GM06990 (cell line): Measurements from ENCODE around the gene TMEM163.

ENCODE experiments used
- DNase-seq: peaks from one replicate; pipeline ENCODE4 v3.0.0-alpha.2; 2011; ENCODE audit not compliant: insufficient read length; ENCODE audit errors: extremely low read depth
- H3K27me3 ChIP-seq: replicated peaks from 2 replicates; pipeline ENCODE4 v1.6.0; 2011; ENCODE audit warnings: low read length; ENCODE audit not compliant: control insufficient read depth, insufficient read depth
- H3K36me3 ChIP-seq: 2 replicates; pipeline ENCODE4 v1.5.1; 2011; ENCODE audit warnings: low read length; ENCODE audit not compliant: control insufficient read depth, insufficient read depth
- H3K4me3 ChIP-seq: replicated peaks from 2 replicates; pipeline ENCODE4 v1.5.1; 2011; ENCODE audit warnings: low read depth, mild to moderate bottlenecking, control low read depth, low read length
- TF ChIP-seq, protein P1 (sequence below): IDR thresholded peaks from 2 replicates; pipeline ENCODE4 v1.5.1; 2011; ENCODE audit warnings: low read length, control low read depth, mild to moderate bottlenecking, inconsistent platforms; ENCODE audit not compliant: insufficient read depth, poor library complexity, severe bottlenecking

TMEM163 gene

DNA sequence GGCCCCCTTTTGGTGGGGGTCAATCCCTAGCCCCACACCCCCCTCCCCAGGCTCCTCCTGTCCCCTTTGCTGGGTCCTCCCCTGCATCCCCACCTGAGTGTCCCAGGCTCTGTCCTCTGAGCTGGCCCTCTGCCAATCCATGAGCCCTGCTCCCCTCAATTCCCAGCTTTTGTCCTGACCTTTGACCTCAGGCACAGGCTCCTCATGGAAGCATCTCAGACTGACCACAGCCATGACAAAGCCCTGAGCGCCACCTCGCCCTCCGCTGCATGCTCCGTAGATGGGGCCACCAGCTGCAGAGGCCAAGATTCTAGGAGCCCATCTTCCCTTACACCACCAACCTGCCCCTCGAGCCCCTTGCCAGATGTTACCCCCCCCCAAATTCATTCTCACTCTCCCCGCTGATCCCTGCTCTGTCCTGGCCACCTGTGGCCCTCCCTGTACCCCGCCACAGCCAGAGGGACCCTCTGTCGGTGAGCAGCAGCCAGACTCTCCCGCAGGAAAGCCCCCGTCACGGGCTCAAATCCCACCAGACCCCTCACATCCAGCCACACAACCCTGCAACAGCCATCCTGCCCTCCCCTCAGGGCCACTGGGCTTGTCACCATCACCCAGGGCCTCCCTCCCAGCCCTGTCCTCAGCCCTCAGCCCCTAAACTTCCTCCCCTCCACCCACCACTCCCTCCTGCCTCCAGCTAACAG is 258.9 kb downstream of the TMEM163 start:
- no peak overlapping the region for H3K4me3 ChIP-seq
- TF ChIP-seq, protein P1, sequence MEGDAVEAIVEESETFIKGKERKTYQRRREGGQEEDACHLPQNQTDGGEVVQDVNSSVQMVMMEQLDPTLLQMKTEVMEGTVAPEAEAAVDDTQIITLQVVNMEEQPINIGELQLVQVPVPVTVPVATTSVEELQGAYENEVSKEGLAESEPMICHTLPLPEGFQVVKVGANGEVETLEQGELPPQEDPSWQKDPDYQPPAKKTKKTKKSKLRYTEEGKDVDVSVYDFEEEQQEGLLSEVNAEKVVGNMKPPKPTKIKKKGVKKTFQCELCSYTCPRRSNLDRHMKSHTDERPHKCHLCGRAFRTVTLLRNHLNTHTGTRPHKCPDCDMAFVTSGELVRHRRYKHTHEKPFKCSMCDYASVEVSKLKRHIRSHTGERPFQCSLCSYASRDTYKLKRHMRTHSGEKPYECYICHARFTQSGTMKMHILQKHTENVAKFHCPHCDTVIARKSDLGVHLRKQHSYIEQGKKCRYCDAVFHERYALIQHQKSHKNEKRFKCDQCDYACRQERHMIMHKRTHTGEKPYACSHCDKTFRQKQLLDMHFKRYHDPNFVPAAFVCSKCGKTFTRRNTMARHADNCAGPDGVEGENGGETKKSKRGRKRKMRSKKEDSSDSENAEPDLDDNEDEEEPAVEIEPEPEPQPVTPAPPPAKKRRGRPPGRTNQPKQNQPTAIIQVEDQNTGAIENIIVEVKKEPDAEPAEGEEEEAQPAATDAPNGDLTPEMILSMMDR, result no peak
- H3K36me3 ChIP-seq, result peaks cover 6% of the 10 kb centered on the region
- DNase-seq, result no peak
- no peaks in the 10 kb centered on the region for H3K27me3 ChIP-seq

- DNase-seq, result no peak
- Histone ChIP-seq H3K4me3 (no peak overlapping the region), H3K36me3 (peaks cover 6% of the 10 kb centered on the region), H3K27me3 (no peaks in the 10 kb centered on the region)
- TF ChIP-seq, protein P1, result no peak
Observed at GRCh38 chr2:134458950-134459349, 259.9 kb downstream of the TMEM163 start.

DNA sequence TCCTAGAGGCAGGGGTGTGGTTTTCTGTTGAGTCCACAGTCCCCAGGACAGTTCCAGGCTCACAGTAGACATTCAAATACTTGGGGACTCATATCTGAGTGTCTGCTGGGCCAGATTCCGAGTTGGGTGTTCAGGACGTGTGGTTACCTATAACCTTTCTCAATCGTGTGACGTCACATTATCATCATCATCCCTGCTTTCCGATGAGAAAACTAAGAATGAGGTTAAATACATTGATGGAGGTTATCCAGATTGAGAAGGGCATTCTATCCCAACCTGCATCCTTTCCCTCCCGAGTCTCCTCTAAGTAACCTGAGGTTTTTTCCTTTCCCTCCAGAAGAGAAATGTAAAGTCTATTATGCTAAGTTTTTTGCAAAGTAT is 260.3 kb downstream of the TMEM163 start:
- Histone ChIP-seq H3K27me3 (no peaks in the 10 kb centered on the region), H3K36me3 (peaks cover 6% of the 10 kb centered on the region), H3K4me3 (no peak overlapping the region)
- no peak for DNase-seq
- TF ChIP-seq, protein P1, result no peak

GRCh38 chr2:134457765-134458472 is 260.9 kb downstream of the TMEM163 start:
- no peak for DNase-seq
- Histone ChIP-seq H3K36me3 (peaks cover 6% of the 10 kb centered on the region), H3K27me3 (no peaks in the 10 kb centered on the region), H3K4me3 (no peak overlapping the region)
- TF ChIP-seq, protein P1, result no peak

DNA sequence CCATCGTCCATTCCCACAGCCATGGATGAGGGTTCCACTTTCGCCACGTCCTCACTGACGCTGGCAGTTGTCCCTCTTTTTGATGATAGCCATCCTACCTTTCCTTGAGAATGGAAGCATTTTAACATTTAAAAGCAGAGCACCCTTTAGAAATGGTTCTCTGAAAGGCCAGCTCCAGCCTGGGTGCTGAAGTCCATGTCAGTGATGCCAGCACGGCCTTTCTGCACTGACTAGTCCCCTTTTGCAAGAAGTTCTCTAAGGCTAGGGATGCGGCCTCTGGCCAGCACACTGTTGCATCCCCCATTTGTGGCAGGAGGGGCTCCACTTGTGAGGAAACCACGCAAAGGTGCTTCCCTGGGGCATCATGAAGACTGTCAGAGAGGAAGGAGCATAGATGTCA is 261.4 kb downstream of the TMEM163 start:
- H3K36me3 ChIP-seq, result peaks cover 6% of the 10 kb centered on the region
- H3K4me3 ChIP-seq, result no peak overlapping the region
- no peaks in the 10 kb centered on the region for H3K27me3 ChIP-seq
- TF ChIP-seq, protein P1, result no peak
- no peak for DNase-seq
